Activated naive CD4-positive, alpha-beta T cell treated with anti-CD3 and anti-CD28 coated beads, Interleukin-2, amount 50 U/mL, for 16 hours (primary cell): ENCODE data around the gene FTCD.
"Not testable (repeated sequence)": the region's sequence is repeated elsewhere in the genome, so short reads cannot be mapped to it uniquely, and the experiment has no call there.

Experiments
- DNase-seq: peaks from one replicate; pipeline ENCODE4 v3.0.0-alpha.2; 2020

The FTCD gene

GRCh38 chr21:46109313-46110221 is 45.8 kb downstream of the FTCD start:
- no peak for DNase-seq

- DNase-seq, result no peak
Observed at GRCh38 chr21:46108827-46109312, 46.5 kb downstream of the FTCD start.

- DNase-seq, result not testable (repeated sequence)
Observed at GRCh38 chr21:46107376-46107775, 48.0 kb downstream of the FTCD start.

GRCh38 chr21:46104104-46104503 is 51.3 kb downstream of the FTCD start:
- DNase-seq, result no peak

- DNase-seq, result no peak
Observed at GRCh38 chr21:46100906-46101305, 54.5 kb downstream of the FTCD start.

GRCh38 chr21:46100426-46100825 is 55.0 kb downstream of the FTCD start:
- DNase-seq, result no peak

GRCh38 chr21:46100020-46100419 is 55.4 kb downstream of the FTCD start:
- no peak for DNase-seq

- no peak for DNase-seq
Observed at GRCh38 chr21:46099476-46099875, 55.9 kb downstream of the FTCD start.

- no peak for DNase-seq
Observed at GRCh38 chr21:46098303-46099141, 56.9 kb downstream of the FTCD start.

GRCh38 chr21:46097336-46098293 is 57.8 kb downstream of the FTCD start, which contains the start of gene COL6A2:
Gene COL6A2 (plus strand): TSS chr21:46098112.
- DNase-seq, result peak; percentile 66

- DNase-seq, result no peak
Observed at GRCh38 chr21:46096596-46097335, 58.6 kb downstream of the FTCD start.

- DNase-seq, result no peak
Observed at GRCh38 chr21:46095814-46096595, 59.4 kb downstream of the FTCD start.

GRCh38 chr21:46095083-46095719 is 60.2 kb downstream of the FTCD start:
- DNase-seq, result no peak

- DNase-seq, result no peak
Observed at GRCh38 chr21:46094401-46095082, 60.8 kb downstream of the FTCD start.

GRCh38 chr21:46093668-46094400 is 61.5 kb downstream of the FTCD start:
- no peak for DNase-seq

GRCh38 chr21:46092811-46093667 is 62.3 kb downstream of the FTCD start:
- DNase-seq, result no peak

GRCh38 chr21:46092026-46092764 is 63.2 kb downstream of the FTCD start:
- DNase-seq, result no peak
